A673 (cell line): ENCODE data around the gene HNRNPUL1.

Experiments
- EZH2 ChIP-seq: fragments of 200-600 bp; sonication (generic); IDR thresholded peaks from 2 replicates; pipeline ENCODE4 v1.6.1; 2017; ENCODE audit warnings: borderline replicate concordance, low read depth, mild to moderate bottlenecking, mixed read lengths, antibody characterized with exemption, low read length; ENCODE audit not compliant: poor library complexity, severe bottlenecking
- TF ChIP-seq, protein P1 (sequence below): fragments of 300-800, 200-600 bp; sonication (generic); conservative IDR thresholded peaks from 2 replicates; pipeline ENCODE4 v1.5.1; 2017; ENCODE audit warnings: low read depth, mild to moderate bottlenecking, antibody characterized with exemption, low read length, moderate library complexity, mixed read lengths

DNA sequence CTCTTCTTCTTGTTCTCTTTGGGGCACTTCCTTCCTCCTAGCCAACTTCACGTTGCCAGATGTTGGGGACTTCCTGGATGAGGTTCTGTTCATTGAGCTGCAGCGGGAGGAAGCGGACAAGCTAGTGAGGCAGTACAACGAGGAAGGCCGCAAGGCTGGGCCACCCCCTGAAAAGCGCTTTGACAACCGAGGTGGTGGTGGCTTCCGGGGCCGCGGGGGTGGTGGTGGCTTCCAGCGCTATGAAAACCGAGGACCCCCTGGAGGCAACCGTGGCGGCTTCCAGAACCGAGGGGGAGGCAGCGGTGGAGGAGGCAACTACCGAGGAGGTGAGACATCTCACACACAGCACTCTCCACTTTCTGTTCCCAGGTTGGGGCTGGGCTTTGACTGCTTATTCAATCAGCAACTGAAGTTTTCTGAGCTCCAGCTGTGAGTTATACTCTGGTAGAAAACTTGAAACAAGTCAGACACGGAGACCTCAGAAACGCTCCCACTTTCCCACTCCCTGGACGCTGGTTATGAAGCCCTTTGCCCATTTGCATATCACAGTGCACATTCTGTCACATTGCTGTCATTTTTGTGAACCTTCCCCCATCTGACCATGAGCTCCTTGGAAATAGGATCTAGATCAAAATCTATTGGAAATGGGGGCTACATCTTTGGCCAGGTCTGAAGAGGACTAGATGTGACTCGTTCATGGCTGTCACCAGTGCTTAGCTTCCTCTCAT is 38.6 kb downstream of the HNRNPUL1 start:
- TF ChIP-seq, protein P1, sequence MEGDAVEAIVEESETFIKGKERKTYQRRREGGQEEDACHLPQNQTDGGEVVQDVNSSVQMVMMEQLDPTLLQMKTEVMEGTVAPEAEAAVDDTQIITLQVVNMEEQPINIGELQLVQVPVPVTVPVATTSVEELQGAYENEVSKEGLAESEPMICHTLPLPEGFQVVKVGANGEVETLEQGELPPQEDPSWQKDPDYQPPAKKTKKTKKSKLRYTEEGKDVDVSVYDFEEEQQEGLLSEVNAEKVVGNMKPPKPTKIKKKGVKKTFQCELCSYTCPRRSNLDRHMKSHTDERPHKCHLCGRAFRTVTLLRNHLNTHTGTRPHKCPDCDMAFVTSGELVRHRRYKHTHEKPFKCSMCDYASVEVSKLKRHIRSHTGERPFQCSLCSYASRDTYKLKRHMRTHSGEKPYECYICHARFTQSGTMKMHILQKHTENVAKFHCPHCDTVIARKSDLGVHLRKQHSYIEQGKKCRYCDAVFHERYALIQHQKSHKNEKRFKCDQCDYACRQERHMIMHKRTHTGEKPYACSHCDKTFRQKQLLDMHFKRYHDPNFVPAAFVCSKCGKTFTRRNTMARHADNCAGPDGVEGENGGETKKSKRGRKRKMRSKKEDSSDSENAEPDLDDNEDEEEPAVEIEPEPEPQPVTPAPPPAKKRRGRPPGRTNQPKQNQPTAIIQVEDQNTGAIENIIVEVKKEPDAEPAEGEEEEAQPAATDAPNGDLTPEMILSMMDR: no peak
- no peak for TF ChIP-seq EZH2
